HG02973 (cell line): Measurements from ENCODE around the gene VTA1.
A peak's percentile ranks its signal among the peaks of the same experiment; 100 is the strongest.
"Not testable (repeated sequence)": the region's sequence is repeated elsewhere in the genome, so short reads cannot be mapped to it uniquely, and the experiment has no call there.

Source experiments
- ATAC-seq: cut with Tn5 transposase; IDR thresholded peaks from one replicate; pipeline ENCODE4 v1.9.1; 2021; ENCODE audit warnings: moderate library complexity; ENCODE audit not compliant: unreplicated experiment

Gene VTA1

DNA sequence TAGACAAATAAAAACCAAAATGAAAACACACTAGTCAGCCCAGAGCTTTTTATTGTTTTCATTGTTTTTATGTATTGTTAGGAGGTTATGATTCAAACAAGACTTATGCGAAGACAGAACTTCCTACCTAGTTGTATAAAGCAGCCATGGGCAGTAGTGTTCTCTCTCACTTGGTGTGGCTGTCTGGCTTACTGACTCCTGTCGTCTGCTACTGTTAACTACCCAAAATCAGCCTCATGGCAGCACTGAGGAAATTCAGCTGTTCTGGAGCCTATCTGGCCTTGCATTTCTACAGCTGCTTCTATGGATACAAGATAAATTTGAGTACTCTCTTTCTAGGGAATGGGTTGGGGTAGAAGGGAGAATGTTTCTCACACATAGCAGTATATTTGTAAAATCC is 20.4 kb downstream of the VTA1 start:
- no peak for ATAC-seq

DNA sequence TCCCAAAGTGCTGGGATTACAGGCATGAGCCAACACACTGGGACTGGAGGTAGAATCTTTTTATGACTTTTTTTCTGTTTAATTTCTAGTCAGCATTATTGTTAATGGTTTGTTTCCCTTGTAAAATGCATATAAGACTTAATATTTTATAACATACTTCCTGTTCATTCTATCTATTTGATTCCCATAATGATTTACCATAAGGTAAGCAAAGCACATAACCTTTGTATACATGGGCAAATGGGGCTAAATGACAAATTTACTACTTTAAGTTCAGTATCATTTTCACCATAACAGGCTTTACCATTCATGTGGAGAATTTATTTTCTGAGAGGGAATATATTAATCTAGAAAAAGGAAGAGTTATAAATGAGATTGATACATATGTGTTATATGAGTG is 24.3 kb downstream of the VTA1 start:
- ATAC-seq: no peak

- no peak for ATAC-seq
Observed at GRCh38 chr6:142172758-142173157, 25.7 kb downstream of the VTA1 start.

- ATAC-seq: no peak
Observed at GRCh38 chr6:142173980-142174379, 26.9 kb downstream of the VTA1 start.

DNA sequence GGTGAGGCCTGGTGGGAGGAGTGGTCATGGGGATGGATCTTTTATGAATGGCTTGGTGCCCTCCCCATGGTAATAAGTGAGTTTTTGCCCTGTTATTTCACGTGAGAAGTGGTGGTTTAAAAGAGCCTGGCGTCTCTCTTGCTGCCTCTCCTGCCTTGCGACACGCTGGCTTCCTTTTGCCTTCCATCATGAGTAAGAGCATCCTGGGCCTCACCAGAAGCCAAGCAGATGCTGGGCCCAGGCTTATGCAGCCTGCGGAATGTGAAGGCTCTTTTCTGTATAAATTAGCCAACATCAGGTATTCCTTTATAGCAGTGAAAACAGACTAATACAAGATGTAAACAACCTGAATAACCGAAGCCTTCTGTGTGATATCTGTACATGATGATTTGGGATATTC is 27.6 kb downstream of the VTA1 start:
- no peak for ATAC-seq

DNA sequence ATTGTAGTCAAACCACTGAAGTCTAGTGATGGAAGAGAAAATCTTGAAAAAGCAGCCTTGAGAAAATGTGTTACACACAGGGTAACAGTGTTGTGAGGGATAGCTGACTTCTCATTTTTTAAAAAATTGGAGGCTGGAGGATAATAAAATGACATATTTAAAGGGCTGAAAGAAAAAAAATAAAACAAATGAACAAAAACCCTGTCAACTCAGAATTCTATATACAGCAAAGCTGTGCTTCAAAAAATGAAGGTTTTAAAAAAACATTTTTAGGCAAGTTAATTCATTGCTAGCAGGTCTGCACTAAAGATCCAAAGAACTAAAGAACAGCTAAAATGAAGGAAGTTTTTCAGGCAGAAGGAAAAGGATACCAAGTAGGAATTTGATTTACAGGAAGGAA is 31.1 kb downstream of the VTA1 start:
- no peak for ATAC-seq

DNA sequence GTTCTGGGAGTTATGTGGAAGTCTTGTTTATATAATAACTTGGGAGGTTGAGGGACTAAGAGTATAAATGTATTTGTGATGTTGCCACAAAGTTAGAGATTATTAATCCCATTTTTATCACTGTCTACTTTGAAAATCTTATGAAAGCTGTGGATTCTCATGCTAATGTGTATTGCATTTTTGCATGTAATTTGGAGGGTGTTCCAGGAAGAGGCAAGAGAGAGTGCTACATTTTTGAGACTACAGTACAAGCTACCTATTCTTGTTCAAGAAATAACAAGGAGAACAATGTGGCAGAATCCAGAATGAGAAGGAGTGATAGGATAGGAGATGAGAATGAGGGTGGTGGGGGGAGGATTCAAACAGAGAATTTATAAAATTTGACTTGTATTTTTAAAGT is 34.9 kb downstream of the VTA1 start:
- no peak for ATAC-seq

- no peak for ATAC-seq
Observed at GRCh38 chr6:142183351-142183750, 36.3 kb downstream of the VTA1 start.

DNA sequence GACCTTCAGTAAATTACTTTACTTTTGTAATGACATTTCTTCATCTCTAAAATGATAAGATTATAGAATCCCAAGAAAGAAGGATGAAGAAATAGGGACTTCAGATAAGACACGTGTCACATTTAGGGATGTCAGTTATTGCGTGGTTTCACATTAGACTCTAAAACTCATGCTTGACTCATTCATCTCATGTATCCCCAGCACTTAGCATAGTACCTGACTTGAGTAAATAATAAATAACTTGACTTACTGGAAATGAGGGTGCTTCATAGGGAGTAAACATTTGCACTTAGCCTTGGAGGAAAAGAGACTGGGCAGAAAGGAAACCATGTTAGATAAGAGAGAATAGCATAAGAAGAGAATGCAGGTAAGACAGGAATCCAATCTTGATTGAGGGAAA is 37.2 kb downstream of the VTA1 start:
- no peak for ATAC-seq

DNA sequence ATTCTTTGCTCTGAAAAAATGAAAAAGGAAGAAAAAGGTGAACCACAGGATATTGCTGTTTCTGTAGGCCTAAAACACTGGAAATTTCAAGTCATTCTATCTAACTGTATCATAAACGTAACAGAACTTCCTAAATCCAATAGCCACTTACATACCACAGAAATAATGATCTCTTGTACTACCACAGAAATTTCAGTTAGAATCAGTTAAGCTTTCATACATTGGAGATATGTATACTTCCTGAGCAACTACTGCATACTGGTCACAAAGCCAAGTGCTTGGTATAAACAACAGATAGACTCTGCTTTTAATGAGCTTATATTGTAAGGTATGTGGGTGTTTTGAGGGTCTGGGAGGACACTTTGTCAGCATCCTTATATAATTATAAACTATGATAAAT is 38.6 kb downstream of the VTA1 start:
- no peak for ATAC-seq

DNA sequence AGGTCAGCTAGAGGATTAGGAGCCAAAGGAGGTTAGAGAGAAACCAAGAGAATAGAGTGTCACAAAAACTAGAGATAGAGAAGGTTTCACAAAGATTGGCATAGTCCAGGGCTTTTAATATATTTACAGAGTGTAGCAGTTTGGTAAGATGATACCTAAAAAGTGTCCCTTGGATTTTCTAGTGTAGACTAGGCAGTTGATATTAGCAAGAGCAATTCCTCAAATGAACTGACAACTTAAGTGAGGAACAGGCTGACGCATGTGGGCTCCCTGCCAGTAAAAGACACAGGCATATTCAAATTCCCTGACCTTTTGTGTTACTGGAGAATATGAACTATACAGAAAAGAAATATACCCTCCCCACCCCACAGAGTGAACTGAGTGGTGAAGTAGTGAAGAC is 40.1 kb downstream of the VTA1 start:
- ATAC-seq: no peak

- ATAC-seq: not testable (repeated sequence)
Observed at GRCh38 chr6:142188341-142188740, 41.3 kb downstream of the VTA1 start.

DNA sequence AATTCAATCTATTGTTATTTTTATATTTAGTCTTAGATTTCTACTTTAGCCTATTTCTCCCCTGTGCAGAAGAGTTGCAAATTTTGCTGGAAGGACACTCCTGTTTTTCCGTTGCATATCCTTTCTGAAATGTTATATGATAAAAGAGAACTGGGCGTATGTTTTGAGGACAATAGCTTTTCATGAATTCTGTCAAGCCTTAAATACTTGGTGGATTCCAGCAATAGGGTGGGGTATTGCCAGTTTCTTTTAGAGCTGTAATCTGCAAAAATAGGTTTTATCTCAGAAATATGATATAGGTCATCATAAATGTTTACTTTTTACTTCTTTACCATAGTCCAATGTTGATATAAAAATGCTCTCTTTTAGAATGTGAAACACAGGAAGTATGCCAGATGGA is 42.0 kb downstream of the VTA1 start:
- ATAC-seq: no peak

DNA sequence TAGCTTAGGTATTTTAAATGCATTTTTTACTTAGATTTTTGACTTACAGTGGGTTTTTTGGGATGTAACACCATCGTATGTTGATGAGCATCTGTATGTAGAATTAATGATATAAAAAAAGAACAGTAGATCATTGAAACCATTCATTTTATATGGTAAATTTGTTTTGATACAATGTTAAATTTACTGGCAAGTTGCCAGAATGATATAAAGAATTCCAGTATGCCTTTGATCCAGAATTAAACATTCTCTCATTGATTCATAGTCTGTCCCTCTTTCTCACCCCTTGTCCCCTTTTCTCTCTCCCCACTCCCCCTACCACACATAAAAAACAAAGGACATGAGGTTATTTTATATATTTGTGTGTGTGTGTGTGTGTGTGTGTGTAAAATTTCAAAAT is 45.3 kb downstream of the VTA1 start:
- ATAC-seq: no peak

GRCh38 chr6:142193621-142194020 is 46.6 kb downstream of the VTA1 start:
- no peak for ATAC-seq

- ATAC-seq: no peak
Observed at GRCh38 chr6:142195862-142196541, 48.9 kb downstream of the VTA1 start.

DNA sequence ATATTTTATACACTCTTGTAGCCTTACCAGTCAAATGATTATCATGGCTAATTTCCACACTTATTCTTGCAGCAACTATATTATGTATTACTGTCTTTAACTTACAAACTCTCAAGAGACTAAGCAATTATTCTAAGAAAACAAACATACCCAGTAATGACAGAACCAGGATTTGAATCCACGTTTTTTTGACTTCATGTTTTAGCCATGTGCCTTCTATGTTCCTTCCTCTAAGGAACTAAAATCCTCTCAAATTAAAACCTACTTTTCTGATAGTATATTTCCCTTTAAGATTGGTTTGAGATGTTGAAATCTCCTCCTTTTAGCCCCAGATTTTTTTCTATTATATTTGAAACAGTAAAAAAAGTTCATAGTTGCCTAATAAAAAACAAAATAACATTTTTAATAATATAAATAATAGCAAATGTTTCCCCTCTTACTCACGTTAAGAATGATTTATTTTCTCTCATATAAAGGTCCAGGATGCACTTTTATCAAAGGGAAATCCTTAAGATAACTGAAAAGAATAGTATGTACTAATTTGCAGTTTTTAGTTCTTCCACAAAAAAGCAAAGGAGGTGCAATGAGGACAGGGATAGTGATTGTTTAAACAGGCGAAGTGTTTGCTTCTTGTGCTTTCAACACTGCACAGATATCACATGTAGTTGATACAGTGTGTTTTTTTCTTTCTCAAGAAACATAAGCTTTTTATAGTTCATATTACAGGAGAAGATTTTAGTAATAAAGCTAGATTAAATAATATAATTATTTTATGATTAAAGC is 54.0 kb downstream of the VTA1 start:
- no peak for ATAC-seq

- peak; percentile 69 for ATAC-seq
Observed at GRCh38 chr6:142207265-142207877, 60.3 kb downstream of the VTA1 start.

DNA sequence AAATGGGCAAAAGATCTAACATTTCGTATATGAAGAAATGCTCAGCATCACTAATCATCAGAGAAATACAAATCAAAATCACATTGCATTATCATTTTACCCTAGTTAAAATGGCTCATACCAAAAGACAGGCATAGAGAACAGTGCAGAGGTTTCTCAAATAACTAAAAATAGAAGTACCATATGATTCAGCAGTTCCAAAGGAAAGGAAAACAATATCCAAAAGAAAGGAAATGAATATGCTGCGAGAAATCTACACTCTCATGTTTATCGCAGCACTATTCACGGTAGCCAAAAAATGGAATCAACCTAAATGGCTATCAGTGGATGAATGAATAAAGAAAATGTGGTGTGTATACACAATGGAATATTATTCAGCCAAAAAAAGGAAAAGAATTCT is 63.5 kb downstream of the VTA1 start:
- ATAC-seq: no peak

GRCh38 chr6:142213402-142213801 is 66.3 kb downstream of the VTA1 start:
- ATAC-seq: no peak

- no peak for ATAC-seq
Observed at GRCh38 chr6:142218446-142218845, 71.4 kb downstream of the VTA1 start.

DNA sequence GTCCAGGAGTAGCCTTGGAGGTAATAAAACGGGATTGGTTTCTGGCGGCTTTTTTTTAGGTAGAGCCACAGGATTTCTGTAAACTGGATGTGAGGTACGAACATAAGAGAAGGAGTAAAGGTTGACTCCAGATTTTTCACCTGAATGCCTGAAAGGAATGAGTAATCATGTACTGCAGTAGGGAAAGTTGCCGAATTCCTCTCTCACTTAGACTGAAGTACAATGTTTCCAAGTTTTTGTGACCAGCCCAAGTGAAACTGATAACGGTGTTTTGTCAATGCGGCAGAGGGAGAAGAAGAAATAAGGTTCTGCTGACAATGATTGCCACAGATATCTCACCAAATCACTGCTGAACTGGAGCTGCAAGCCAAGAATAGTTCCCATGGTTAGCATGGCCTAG is 75.0 kb downstream of the VTA1 start:
- no peak for ATAC-seq
